Stimulated activated CD4-positive, alpha-beta T cell treated with anti-CD3 and anti-CD28 coated beads, Interleukin-12 subunit alpha, Interleukin-12 subunit beta, amount 100 ng/mL, for 4 hours (primary cell): ENCODE data around the gene MFAP4.

Experiments used
- DNase-seq: peaks from one replicate; pipeline ENCODE4 v3.0.0-alpha.2; 2020

MFAP4 gene, protein sequence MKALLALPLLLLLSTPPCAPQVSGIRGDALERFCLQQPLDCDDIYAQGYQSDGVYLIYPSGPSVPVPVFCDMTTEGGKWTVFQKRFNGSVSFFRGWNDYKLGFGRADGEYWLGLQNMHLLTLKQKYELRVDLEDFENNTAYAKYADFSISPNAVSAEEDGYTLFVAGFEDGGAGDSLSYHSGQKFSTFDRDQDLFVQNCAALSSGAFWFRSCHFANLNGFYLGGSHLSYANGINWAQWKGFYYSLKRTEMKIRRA

DNA sequence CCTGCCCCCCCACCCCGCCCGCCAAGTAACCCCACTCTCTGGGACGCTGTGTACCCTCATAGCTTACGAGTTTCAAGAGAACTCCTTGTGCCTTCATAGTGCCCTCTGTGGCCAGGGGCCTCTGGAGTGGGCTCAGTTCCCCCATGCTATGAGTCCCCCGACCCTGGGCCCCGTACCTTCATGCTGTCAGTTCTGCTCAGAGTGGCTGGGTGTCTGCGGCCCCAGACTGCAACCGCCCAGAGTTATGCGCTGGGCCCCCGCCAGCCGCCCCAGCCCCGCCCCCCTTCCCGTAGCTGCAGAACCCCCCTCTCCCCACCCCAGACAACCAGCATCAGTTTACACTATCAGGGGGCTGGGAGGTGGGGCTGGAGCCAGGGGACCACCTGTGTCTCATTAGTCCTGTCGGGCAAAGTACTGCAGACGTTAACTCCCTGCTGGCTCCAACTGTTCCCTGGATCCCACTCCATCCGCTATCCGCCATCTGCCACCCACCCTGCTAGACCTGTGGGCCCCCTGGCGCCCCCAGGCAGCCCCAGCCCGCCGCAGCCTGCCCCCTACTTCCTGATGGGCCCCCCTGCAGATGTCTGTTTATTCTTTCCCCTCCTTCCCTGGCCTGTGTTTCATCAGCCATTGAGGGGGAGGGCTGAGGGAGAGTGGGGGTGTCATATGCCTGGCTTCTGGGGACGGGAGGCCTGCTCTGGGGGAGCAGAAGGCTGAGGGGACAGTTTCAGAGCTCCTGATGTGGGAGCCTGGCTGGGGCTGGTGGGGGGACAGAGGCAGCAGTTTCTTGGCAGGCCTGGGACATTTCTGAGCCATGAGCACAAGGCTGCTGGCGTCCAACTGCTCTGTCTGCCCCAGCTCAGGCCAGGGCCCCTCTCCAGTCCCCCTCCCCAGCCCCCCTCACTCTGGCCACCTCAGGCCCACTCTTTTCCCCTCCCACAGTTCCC lies at the start of gene MFAP4:
Gene MFAP4, minus strand, starts transcription at position 217 of the 947 bp plus-strand sequence. Its CDS starts 35 bp downstream, at position 182.
- DNase-seq, result no peak

DNA sequence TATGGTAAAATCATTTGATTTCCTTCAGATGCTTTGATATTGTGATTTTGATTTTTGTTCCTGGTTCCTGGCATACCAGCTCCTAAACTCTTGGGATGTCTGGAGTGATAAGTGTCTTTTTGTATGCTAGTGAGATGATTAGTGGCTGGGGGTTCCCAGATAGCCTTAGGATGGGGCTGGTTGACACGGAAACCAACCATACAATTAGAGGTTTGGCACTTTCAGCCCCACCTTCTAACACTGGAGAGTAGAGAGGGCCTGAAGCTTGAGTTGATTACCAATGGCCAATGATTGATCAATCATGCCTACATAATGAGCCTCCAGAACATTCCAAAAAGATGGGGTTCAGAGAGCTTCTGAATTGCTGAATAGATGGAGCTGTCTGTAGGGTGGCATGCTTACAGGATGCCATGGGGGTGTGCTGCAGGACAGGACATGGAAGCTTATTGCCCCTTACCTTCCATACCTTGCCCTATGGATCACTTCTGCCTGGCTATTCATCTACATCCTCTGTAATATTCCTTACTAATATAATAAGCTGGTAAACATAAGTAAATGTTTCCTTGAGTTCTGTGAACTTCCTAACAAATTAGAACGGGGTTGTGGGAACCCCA lies 46.8 kb upstream of the MFAP4 start:
- DNase-seq, result no peak

DNA sequence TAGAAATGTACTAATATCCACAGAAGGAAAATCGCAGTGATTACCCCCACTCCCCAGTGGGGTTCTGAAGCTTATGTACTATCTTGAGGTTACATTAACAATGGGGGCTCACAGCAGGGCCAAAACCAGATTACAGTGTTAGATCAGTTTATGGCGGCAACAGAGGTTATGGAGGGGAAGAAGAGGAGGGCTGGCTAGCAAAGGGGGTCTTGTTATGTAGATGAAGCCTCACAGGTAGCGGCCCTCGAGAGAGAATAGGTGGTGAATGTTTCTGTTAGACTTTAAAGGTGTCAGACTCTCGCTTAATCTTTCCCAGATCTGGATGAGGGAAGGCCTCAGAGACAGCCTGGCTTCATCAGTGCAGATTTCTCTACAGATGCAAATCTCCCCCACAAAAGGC lies 46.3 kb upstream of the MFAP4 start:
- no peak for DNase-seq

DNA sequence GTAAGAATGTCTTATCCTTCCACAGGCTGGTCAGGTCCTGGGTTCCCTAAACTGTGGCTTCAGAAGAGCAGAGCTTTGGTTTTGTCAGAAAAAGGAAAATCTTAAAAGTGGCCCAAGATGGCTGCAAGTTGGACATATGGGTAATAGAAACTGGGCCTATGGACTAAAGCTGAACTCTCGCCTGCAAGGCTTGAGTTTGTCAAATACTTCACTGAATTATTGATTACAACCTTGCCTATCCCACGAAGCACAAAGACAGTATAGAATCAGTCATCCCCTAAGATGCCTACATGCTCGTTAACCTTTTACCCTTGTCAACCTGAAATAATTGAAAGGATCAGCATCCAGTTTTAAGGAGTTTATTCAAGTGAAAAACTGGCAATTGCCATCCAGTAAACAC lies 44.7 kb upstream of the MFAP4 start:
- DNase-seq, result no peak

DNA sequence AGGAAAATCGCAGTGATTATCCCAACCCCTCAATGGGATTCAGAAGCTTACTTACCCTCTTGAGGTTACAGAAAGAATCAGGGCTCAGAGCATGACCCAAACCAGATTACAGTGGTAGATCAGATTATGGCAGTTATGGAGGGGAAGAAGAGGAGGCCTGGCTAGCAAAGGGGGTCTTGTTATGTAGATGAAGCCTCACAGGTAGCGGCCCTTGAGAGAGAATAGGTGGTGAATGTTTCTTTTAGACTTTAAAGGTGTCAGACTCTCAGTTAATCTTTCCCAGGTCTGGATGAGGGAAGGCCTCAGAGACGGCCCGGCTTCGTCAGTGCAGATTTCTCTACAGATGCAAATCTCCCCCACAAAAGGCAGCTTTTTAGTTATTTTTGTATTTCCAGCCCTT lies 39.6 kb upstream of the MFAP4 start:
- DNase-seq, result no peak

DNA sequence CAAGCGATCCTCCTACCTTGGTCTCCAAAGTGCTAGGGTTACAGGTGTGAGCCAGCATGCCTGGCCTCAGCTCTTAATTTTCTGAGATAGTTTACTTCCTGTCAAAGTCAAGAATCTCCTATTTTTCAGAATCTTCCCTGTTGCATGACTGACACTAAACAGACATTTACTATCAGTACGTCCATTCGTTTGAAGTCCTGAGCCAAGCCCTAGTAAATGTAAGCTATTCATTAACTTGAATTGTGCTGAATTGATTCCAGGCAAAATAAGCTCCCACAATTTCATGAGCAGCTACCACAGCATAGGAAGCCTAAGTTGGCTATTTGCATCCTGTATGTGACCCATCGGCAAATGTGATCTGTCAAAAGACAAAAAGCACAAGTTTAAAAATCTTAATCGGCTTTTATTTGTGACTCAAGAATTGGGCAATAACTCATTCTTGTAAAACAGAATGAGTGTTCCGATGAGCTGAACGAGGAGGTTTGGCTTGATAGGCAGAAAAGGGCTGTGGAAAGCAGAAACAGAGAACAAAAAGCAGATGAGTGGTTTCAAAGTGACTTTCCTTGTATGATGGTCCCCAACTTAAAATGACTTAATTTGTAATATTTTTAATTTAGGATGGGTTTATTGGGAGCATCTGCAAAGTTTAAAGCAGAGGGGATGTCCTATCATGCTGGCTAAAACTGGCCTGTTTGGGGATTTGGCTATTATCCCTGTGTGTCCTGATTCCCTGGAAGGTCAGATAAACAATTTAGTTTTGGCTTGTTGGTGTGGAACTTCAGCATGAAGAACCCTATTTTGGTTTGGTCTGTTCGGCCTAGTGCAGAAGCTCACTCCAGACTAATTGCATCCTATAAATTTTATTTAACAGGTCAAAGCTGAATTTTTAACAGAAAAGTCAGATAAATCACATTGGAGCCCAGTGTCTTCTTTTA lies 38.2 kb upstream of the MFAP4 start:
- DNase-seq, result no peak

DNA sequence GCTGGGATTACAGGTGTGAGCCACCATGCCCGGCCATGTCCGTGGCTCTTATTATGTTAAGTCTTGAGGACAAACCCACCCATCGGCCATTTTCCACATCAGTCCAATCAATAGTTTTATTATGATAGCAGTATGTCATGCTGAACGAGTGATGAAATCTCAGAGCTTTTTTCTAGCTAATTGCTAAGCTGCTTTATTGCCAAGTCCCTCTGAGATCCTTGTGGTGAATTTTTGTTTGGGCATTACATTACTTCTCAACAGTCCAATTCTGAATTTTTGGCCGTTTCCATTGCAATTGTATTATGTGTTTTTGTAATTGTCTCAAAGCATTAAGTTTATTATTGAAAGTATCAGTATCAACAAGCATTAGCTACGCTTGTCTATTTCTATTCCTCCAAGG lies 34.9 kb upstream of the MFAP4 start:
- no peak for DNase-seq

DNA sequence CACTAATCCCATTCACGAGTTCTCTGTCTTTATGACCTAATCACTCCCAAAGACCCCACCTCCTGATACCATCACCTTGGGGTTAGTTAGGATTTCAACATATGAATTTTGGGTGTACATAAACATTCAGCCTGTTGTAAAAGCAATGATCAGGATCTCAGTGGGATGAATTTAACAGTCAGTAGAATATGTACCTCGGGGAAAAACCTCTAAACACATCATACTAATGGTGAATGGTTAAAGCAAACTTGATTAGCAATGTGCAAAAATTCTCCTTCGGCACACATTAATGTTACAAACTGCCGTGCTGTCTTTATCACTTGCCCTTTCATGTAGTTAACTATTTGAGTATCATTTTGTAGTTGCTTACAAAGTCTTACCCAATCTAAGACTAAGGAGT lies 34.2 kb upstream of the MFAP4 start:
- DNase-seq, result no peak

DNA sequence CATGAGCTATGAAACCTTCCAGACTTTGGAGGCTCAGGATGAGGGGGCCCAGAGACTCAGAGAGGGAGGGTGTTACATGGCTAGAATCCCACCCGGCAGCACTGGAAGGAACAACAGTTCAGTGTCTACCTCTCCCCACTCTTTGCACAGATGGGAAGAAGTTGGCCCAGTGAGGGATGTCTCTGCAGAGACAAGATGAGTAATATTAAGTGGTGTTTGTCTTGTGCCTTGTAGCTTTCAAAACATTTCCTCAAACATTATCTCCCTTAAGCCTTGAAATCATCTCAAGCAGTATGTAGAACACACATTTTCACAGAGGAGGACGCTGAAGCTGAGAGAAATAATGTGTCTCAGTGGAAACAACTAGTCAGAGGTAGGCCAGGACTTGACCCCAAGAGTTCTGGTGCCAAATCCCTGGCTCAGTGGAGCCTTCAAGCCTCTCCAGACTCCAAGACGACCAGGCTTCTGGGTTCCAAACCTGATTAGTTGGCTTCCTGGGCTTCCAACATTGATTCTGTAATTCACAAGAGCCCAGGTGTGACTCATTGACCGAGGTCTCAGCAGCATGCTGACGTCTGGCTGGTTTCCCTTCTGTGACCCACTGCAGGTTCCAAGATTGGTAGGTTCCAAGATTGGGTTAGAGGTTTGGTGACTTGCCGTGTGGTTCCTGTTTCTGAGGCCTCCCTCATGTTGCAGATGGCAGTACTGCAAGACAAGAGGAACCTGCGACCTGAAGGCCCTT lies 31.4 kb upstream of the MFAP4 start:
- DNase-seq, result no peak

DNA sequence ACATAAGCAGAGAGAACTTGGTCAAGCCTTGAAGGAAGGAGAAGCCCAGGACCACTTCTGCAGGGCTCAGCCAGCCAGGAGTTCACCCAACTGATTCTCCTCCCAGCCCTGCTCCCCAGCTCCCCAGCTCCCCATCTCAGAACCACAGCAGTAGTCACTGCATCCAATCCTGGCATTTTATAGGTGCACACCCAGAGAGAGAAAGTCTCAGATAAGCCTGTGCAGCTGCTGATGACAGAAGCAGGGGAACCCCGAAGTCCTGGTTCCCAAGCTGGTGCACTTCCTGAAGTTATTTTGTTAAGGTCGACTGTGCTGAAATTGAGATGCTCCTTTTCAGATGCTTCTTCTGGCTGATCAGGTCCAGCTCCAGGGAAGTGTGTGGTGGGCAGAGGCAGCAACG lies 30.6 kb upstream of the MFAP4 start:
- DNase-seq, result no peak

DNA sequence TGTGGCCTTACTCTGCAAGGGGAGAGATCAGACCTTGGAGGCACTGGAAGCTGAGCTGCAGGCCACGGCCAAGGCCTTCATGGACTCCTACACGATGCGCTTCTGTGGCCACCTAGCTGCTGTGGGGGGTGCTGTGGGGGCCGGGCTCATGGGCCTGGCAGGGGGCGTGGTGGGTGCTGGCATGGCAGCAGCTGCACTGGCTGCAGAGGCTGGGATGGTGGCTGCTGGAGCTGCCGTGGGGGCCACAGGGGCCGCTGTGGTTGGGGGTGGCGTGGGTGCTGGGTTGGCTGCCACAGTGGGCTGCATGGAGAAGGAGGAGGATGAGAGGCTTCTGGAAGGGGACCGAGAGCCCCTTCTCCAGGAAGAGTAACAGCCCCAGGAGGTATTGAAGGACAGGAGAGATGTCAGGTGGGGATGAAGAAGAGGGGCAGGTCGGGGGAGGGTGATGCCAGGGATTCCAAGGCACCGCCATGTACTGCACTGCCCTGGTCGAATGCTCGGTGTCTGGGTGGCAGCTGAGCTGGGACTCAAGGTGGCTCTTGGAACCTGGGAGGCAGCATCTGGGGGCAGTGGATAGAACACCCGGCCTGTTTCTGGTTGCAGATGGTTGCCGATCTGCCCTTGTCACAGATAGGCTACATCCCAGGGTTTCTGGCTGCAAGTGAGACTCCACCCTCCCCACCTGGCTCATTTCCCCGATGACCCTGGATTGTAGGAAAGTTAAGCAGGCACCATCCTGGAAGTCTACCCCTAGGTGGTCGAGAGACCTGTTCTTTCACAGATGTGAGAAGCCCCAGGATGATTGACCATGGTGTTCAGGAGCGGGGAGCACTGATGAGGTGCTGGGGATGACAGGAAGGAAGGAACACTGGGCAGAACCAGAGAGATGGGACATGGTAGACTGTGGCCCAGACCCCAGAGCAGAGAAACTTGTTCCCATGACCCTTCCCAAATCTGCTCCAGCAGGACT lies 29.1 kb upstream of the MFAP4 start:
- DNase-seq, result no peak

DNA sequence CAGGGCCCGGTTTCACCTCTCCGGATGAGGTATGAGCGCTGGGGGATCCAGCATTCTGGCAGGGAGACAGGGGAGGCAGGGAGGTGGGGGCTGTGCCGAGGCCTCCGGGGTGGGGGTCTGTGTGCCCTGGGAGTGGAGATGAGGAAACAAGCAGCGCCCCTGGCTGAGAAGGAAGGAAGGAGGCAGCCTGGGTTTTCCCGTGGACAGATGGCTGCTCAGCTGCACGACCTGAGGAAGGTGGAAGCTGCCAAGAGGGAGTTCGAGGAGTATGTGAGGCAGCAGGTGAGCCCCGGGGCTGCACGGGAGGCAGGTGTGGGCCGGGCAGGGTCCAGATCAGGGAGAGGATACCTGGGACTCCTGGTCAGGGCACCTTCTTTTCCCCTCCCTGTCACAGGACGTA lies 28.3 kb upstream of the MFAP4 start:
- DNase-seq, result no peak

DNA sequence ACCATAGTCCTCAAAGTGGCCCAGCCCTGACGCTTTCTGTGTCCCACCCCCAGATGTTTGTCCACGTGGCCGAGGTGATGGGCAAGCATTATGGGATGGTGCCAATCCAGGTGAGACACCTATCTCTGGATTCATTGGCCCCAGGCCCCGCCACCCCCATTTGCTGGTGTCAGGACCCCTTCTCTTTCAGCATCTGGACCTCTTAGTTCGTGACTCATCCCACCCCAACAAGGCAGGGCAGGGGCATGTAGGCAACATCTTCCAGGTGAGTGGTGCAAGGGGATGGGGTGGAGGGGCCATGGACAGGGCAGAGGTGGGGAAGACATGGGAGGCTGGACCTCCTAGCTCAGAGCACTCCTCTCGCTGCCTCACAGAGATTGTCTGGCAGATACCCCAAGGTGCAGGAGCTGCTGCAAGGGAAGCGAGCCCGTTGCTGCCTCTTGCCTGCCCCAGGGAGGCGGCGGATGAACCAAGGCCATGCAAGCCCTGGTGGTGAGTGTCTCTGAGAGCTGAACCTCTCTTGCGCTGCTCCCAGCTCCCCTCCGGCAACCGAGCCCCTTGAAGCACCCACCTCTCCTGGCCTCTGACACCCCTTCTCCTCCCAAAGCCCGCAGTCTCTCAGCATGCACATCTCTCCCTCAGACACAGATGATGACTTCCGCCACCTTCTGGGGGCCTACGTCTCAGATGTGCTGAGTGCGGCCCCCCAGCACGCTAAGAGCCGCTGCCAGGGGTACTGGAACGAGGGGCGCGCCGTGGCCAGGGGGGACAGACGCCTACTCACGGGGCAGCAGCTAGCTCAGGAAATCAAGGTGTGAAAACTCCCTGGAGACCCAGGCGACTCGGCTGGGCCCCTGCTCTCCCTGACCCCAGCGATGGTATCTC lies 27.6 kb upstream of the MFAP4 start:
- no peak for DNase-seq

DNA sequence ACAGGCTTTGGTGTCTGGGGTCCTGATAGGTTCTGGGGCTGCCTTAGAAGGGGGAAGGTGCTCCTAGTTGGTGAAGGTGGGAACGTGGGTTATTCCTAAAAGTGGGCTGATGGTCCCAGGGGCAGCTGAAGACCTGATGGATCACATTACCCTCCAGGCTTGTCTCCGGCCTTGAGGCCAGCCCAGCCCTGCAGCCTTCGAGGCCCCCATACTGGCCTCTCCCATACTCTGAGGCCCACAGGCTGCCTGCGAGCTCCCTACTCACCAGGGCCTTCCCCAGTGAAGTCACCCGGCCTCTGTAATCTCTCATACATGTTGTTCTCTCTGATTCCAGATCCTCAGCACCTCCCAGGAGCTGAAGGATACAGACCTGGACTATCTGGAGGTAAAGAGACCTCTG lies 26.8 kb upstream of the MFAP4 start:
- no peak for DNase-seq

DNA sequence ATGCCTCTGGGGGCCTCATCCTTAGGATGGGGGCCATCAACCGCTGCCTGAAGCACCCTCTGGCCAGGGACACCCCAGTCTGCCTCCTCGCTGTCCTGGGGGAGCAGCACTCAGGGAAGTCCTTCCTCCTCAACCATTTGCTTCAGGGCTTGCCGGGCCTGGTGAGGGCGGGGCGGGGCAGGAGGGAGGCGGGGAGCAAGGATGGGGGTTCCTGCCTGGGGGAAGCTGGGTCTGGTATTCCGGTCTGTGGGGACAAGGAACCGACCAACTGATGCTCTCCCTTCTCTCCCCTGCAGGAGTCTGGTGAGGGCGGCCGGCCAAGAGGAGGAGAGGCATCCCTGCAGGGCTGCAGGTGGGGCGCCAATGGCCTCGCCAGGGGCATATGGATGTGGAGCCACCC lies 26.0 kb upstream of the MFAP4 start:
- no peak for DNase-seq

DNA sequence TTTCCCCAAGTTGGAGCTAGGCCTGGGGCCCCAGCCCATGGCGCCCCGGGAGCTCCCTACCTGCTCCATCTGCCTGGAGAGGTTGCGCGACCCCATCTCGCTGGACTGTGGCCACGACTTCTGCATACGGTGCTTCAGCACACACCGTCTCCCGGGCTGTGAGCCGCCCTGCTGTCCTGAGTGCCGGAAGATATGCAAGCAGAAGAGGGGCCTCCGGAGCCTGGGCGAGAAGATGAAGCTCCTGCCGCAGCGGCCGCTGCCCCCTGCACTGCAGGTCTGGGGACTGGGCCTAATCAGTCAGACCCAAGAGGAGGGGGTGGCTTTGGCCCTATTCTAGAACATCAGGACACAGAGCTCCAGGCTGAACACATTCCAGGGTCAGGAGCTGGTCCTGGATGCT lies 25.5 kb upstream of the MFAP4 start:
- DNase-seq, result no peak

DNA sequence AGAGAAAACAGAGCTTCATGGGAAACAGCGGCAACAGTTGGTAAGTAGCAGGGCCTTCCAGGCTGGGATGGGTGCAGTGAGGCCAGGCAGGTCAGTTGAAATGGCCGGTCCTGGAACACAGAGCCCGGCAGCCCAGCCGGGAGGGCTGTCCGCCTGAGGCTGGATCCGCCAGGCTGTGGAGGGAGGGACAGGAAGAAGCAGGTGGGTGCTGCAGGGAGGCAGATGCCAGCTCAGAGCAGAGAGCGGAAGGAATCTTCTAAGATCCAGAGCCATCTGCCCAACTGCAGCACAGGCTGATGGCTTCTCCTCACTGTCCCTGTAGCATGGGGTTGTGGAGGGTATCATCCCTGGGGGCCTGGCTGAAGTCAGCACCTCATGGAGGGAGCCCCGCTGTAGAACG lies 24.6 kb upstream of the MFAP4 start:
- no peak for DNase-seq

DNA sequence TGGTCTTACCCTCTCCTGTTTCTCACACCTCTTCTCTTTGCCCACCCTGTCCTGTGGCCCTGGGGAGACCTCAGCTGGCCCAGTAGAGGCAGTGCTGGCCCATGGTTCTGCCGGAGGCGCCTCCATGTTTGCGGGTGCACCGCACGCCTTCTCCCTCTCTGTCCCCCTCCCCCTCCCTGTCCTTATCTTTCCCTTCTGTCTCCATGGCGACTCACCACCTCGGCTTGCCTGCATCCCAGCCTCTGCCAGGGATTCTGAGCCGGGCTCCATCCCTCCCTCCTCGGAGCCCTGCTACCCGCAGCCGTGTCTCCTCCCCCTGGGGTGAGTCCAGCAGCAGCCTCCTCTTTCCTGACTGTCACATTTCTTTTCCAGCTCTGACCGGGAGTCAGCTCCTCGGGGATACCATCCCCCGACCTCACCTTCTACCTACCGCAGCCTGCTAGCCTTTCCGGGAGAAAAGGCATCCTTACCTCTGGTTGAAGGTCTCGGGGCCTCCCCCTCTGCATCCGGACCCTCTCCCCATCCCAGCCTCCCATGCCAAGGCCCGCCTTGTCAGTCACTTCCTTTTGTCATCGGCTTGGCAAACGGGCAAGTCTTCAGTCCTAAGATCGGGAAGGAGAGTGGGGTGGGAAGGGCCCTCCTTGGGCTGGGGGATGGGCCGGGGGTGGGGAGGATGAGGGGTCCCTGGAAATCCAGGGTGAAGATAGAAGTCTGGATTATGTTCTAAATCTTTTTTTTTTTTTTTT lies 24.1 kb upstream of the MFAP4 start, which contains the start of gene RNF112:
Gene RNF112, plus strand, starts transcription at position 358 of the 746 bp plus-strand sequence. Its CDS starts 177 bp downstream, at position 535.
- no peak for DNase-seq

DNA sequence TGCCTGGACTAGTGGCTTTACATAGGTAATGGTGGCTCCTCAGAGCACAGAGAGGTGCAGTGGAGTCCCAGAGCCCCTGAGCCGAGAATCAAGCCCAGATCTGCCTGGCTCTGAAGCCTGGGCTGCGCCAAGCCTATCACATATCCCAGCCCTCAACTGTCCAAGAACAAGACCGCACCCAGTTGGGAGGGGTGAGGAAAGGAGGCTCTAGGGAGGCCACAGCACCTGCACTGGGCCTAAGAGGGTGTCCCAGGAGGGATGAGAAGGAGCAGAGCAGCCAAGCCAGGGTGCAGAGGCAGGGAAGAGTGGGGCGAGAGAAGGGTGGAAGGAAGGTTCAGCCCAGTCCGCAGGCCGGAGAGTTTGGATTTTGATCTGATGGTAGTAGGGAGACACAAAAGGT lies 23.1 kb upstream of the MFAP4 start:
- DNase-seq, result no peak
